ENCODE results near the gene VAMP4.

The VAMP4 gene, protein sequence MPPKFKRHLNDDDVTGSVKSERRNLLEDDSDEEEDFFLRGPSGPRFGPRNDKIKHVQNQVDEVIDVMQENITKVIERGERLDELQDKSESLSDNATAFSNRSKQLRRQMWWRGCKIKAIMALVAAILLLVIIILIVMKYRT

DNA sequence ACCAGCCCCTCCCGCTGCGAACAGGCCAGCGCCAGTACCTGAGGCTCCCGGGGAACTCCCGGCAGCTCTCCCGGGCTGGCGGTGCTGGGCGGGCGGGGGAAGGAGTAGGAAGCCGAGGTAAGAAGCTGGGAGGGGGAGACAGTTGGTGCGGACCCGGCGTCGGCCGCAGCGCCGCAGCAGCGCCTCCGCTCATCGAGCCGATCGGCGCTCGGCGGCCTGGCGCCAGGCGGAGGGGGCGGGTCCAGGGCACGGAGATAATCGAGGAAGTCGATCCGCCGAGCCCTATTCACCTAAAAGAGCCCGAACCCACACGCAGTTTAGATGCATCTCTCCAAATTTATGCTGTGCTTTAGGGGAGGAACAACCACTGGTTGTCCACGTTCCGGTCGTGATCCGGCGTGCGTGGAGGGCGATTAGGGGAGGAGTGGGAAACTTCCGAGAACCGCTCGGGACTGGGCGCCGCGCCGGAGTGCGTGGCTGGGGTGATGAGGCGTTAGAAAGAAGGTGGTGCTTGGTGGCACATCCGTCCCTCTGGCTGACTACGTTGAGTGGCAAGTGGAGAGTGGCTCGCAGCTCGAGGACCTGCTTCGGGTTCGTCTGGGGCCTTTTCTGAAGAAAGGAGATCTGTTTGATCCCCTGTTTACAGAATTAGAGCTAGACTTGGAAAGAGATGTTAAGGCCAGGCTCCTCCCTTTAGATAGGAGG is at the start of gene VAMP4:
Gene VAMP4, minus strand, starts transcription at position 194 of the 705 bp plus-strand sequence. CDS start 3,651 bp downstream, outside the sequence.
- peak; percentile 90 for DNase-seq

DNA sequence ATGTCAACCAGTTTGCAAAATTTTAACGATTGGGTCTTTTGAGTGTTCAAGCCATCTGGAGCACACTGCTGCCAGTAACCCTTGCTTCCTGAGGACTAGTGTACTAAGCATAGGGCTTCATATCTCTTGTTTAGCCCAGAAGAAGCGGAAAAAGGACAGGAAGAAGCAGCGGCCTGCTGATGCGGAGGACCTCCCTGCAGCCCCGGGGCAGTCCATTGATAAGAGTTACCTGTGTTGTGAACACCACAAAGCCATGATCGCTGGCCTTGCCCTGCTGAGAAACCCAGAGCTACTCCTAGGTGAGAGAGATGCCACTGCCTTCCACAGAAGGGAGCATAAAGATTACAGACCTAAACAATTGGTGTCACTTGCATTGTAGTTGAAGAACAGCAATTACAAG is 48.5 kb upstream of the VAMP4 start:
- DNase-seq = no peak

GRCh38 chr1:171788696-171789095 is 46.8 kb upstream of the VAMP4 start:
- DNase-seq = no peak

DNA sequence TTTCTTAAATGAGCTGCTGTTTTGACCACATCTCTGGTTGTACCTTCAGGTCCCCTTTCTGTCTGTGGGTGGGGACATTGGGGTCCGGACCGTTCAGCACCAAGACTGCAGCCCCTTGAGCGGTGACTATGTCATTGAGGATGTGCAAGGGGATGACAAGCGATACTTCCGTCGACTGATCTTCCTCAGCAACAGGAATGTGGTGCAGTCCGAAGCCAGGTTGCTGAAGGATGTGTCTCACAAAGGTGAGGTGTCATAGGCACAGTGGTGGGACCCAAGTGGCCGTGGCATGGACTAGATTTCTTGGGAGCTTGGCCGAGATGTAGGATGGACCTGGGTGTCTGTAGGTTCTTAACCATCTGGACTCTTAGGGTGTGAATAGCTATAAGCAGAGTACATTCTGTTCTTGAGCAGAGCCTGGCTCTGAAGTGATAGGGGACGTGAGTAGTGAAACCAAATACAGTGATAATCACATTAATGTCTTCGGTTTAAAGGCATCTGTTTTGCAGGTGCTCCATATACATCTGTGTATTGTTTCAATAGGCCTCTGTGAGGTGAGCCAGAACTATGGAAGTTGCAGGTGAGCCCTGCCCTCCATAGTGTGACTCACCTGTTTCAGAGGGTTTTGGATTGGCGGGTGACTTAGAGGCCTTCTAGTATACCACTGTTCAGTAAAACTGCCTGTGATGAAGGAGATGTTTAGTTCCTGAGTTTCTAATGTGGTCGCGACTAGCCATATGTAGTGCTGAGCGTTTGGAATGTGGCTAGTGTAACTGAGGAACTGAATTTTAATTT is 46.0 kb upstream of the VAMP4 start:
- DNase-seq = no peak

- no peak for DNase-seq
Measured at GRCh38 chr1:171786534-171786933, 44.7 kb upstream of the VAMP4 start.

- no peak for DNase-seq
Measured at GRCh38 chr1:171785766-171786165, 43.9 kb upstream of the VAMP4 start.

- no peak for DNase-seq
Measured at GRCh38 chr1:171784784-171785183, 42.9 kb upstream of the VAMP4 start.

GRCh38 chr1:171783816-171784530 is 42.1 kb upstream of the VAMP4 start:
- no peak for DNase-seq

GRCh38 chr1:171781176-171781875 is 39.5 kb upstream of the VAMP4 start, which contains the start of gene METTL13:
Gene METTL13, plus strand, starts transcription at chr1:171781660. Its CDS starts 308 bp downstream, at chr1:171781968.
- DNase-seq = peak; percentile 96

GRCh38 chr1:171780583-171781175 is 38.8 kb upstream of the VAMP4 start:
- DNase-seq = no peak

- no peak for DNase-seq
Measured at GRCh38 chr1:171772312-171772711, 30.4 kb upstream of the VAMP4 start.

- no peak for DNase-seq
Measured at GRCh38 chr1:171769754-171770153, 27.9 kb upstream of the VAMP4 start.

DNA sequence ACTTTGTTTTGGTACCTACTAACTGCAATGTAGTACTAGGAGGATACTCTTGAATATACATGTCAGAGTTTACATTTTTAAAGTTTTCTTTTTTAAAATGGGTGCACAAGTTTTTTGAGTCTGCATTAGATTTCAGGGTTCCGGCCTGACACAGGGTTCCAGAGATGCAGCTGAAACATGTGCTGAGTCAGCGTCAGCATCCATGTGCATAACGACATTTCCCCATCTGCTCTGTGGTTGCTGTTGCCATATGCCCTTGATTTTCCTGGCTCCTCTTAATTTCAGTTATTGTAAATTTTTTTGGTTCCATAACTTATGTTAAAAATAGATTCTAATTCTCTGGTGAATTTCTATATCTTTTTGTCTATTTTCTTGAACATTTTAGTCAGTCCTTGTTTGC is 27.3 kb upstream of the VAMP4 start:
- no peak for DNase-seq

- DNase-seq = no peak
Measured at GRCh38 chr1:171763764-171764163, 21.9 kb upstream of the VAMP4 start.

GRCh38 chr1:171762143-171762563 is 20.3 kb upstream of the VAMP4 start:
- no peak for DNase-seq

DNA sequence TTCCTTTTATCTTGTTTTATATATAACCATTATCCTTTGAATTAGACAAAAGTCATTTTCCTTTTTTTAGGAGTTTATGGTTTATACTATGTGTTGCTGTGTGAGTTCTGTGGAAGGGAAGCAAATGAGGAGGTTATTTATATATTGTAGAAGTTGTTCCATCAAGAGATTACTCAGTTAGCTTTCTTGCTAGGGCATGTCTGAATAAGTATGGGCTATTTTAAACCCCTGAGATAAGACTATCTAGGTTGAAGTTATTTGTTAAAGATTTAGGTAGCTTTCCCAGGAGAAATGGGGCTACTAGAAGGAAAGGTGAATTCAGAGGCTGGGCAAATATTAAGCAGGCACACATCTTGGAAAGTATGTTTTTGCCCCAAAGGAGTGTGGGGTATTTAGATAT is 16.1 kb upstream of the VAMP4 start:
- no peak for DNase-seq

GRCh38 chr1:171756856-171757255 is 15.0 kb upstream of the VAMP4 start:
- DNase-seq = no peak

DNA sequence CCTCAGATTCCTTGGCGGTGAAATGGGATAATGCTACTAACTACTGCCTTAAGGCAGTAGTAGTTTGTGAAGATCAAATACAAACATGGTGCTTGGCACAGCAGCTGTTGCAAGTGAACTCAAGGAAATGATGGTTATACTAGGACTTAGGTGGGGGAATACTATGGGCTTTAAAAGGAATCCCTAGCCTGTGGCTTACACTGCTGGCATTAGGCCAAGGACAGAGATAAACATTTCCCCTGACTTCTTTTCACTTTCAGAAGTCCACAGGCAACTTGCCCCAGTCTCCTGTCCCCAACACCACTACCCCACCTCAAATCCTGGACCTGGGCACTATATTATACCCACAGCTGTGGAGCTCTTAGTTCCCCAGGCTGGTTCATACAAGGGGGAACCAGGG is 13.1 kb upstream of the VAMP4 start:
- DNase-seq = no peak

DNA sequence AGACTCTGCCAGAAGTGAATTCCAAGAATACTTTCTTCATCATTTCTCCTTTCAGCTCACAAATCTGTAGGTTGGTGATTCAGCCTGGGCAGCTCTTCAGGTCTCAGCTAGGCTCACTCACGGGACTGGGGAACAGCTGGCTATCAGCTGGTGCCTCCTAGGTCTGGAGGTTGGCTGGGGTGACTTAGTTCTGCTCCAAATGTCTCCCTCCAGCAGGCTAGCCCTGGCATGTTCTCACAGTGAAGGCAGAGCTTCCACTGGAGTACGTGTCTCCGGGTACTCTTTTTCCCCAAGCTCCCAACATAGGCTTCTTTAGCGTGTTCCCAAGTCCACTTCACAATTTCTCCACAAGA is 12.5 kb upstream of the VAMP4 start:
- DNase-seq = no peak

- DNase-seq = no peak
Measured at GRCh38 chr1:171753685-171754352, 12.0 kb upstream of the VAMP4 start.

GRCh38 chr1:171753182-171753581 is 11.3 kb upstream of the VAMP4 start:
- no peak for DNase-seq

DNA sequence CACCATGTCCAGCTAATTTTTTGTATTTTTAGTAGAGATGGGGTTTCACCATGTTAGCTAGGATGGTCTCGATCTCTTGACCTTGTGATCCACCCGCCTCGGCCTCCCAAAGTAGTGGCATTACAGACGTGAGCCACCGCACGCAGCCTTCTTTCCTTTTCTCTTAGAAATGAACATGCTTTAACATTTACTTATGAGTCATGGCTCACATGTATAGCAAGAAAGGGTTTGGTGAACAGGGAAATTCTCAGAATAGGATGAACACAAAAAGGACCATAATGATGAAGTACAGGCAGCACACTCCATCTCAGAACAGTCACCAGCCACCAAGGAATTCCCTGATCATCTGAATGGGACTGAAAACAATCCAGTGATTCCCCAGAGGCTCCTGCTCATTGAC is 9.4 kb upstream of the VAMP4 start:
- DNase-seq = no peak

Measured in activated CD8-positive, alpha-beta memory T cell treated with anti-CD3 and anti-CD28 coated beads, Interleukin-2, amount 50 U/mL, for 48 hours (primary cell).